ENCODE results near the gene ZNF681.
A peak's percentile ranks its signal among the peaks of the same experiment; 100 is the strongest.
"Not testable (repeated sequence)": the region's sequence is repeated elsewhere in the genome, so short reads cannot be mapped to it uniquely, and the experiment has no call there.

Gene ZNF681

GRCh38 chr19:23758187-23759074 lies at the start of gene ZNF681:
TSS of gene ZNF681 (minus strand) at chr19:23758891. CDS start at chr19:23758749, 142 bp downstream.
- peak; percentile 90 for DNase-seq (ENCODE audit: low spot score)

- DNase-seq (ENCODE audit: low spot score) = no peak
Measured at GRCh38 chr19:23804676-23805075, 46.0 kb upstream of the ZNF681 start.

GRCh38 chr19:23802290-23802689 lies 43.6 kb upstream of the ZNF681 start:
- no peak for DNase-seq (ENCODE audit: low spot score)

GRCh38 chr19:23801803-23802202 lies 43.1 kb upstream of the ZNF681 start:
- DNase-seq (ENCODE audit: low spot score) = no peak

- no peak for DNase-seq (ENCODE audit: low spot score)
Measured at GRCh38 chr19:23800868-23801267, 42.2 kb upstream of the ZNF681 start.

- no peak for DNase-seq (ENCODE audit: low spot score)
Measured at GRCh38 chr19:23800271-23800670, 41.6 kb upstream of the ZNF681 start.

GRCh38 chr19:23799321-23799720 lies 40.6 kb upstream of the ZNF681 start:
- DNase-seq (ENCODE audit: low spot score) = no peak

GRCh38 chr19:23795462-23795861 lies 36.8 kb upstream of the ZNF681 start:
- DNase-seq (ENCODE audit: low spot score) = no peak

GRCh38 chr19:23792784-23793183 lies 34.1 kb upstream of the ZNF681 start:
- no peak for DNase-seq (ENCODE audit: low spot score)

- DNase-seq (ENCODE audit: low spot score) = no peak
Measured at GRCh38 chr19:23790641-23791488, 32.2 kb upstream of the ZNF681 start.

- DNase-seq (ENCODE audit: low spot score) = no peak
Measured at GRCh38 chr19:23789246-23789645, 30.6 kb upstream of the ZNF681 start.

- no peak for DNase-seq (ENCODE audit: low spot score)
Measured at GRCh38 chr19:23788411-23788810, 29.7 kb upstream of the ZNF681 start.

- no peak for DNase-seq (ENCODE audit: low spot score)
Measured at GRCh38 chr19:23787106-23787505, 28.4 kb upstream of the ZNF681 start.

GRCh38 chr19:23785982-23786381 lies 27.3 kb upstream of the ZNF681 start:
- no peak for DNase-seq (ENCODE audit: low spot score)

- DNase-seq (ENCODE audit: low spot score) = no peak
Measured at GRCh38 chr19:23784274-23784673, 25.6 kb upstream of the ZNF681 start.

GRCh38 chr19:23783636-23784035 lies 24.9 kb upstream of the ZNF681 start:
- DNase-seq (ENCODE audit: low spot score) = no peak

- no peak for DNase-seq (ENCODE audit: low spot score)
Measured at GRCh38 chr19:23779645-23780044, 21.0 kb upstream of the ZNF681 start.

- no peak for DNase-seq (ENCODE audit: low spot score)
Measured at GRCh38 chr19:23778566-23778965, 19.9 kb upstream of the ZNF681 start.

- not testable (repeated sequence) for DNase-seq (ENCODE audit: low spot score)
Measured at GRCh38 chr19:23778036-23778435, 19.3 kb upstream of the ZNF681 start.

- no peak for DNase-seq (ENCODE audit: low spot score)
Measured at GRCh38 chr19:23777216-23777615, 18.5 kb upstream of the ZNF681 start.

GRCh38 chr19:23776507-23777205 lies 18.0 kb upstream of the ZNF681 start:
- DNase-seq (ENCODE audit: low spot score) = no peak

GRCh38 chr19:23774524-23774971 lies 15.9 kb upstream of the ZNF681 start:
- no peak for DNase-seq (ENCODE audit: low spot score)
